Activated CD4-positive, alpha-beta T cell treated with anti-CD3 and anti-CD28 coated beads, Interleukin-2, Interleukin-6, amounts not matched to agents 100 ng/mL and 50 ng/mL, durations not matched to agents 16 hours and 8 hours (primary cell): ENCODE data around the gene ZMIZ1.

Experiments
- DNase-seq: peaks from one replicate; pipeline ENCODE4 v3.0.0-alpha.2; 2020

ZMIZ1 gene

GRCh38 chr10:79254333-79255006 lies 185.7 kb downstream of the ZMIZ1 start:
- no peak for DNase-seq

DNA sequence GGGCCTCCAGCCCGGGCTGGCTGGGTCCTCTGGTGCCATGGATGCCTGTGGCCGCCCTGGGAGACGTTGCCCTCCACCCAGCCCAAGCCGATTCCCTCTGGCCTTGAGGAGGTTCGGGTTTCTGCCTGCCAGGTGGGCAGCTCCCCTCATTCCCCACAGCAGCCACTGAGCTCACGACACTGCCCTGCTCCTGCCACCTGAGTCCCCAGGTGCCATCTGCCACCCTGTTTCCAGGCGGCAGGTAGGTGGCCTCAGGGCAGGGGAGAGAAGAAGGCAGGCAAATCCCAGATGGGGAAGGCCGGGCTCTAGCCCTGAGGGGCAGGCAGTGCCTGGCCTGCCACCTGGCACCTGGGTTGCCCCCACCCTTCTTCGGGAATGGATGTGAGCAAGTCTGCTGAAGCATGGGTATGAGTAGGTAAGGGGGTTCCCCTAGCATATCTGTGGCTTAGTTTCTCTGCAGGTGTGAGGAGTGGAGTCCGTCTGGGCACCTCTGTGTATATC lies 186.3 kb downstream of the ZMIZ1 start:
- DNase-seq, result no peak

GRCh38 chr10:79256264-79256806 lies 187.6 kb downstream of the ZMIZ1 start:
- no peak for DNase-seq

GRCh38 chr10:79258894-79259293 lies 190.1 kb downstream of the ZMIZ1 start:
- no peak for DNase-seq

DNA sequence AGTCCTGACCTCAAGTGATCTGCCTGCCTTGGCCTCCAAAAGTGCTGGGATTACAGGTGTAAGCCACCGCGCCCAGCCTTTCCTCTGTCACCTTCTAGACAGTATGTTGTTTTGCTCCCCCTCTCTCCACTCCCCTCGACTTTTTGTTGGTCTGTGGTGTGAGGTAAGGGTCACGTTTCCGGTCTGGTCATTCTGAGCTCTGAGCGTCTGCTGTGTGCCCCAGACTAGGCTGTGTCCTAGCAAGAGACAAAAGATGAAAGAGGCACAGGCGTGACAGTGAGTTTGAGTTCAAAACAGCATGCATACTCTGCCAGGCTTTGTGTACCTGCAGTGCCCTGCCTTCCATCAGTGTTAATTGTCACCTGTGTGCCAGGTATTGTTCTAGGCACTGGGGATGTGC lies 191.1 kb downstream of the ZMIZ1 start:
- no peak for DNase-seq

DNA sequence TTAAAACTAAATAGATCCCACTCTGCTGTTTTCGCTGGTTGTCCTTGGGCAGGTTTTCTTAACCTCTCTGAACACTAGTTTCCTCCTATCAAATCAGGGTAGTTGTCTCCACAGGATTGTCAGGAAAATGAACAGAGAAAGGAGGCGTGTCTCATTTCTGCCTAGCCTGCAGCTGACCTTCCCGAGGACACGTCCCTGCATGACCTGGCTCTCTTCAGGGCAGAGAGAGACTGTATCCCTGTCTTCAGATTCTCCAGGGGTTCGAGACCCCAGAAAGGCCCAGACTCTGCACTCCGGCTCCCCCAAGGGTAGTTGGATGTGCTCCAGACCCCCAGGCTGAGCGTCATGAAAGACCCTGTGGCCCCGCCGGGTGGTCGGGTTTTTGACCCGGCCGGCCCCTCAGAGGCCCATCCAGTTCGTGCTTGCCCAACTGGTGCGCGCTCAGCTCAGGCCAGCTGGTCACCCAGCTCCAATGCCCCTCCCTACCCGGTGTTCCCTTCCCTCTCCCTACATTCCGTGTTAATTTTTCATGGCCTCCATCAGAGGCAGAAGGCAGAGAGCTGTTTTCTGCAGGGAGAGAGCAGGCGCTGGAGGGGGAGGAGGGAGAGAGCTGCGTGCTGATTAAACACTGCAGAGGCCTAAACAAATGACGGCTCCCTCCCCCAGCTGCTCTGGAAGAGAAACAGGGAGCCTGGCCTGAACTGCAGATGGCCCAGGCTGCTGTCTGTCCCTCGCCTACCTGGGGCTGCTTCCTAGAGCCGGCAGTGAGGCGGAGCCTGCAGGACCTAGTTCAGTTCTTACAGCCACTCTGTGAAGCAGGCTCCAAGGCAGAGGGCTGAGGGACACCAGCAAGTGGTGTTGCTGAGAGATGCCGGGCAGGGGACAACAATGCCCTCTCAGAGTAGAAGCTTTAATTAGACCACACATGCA lies 192.3 kb downstream of the ZMIZ1 start:
- DNase-seq, result no peak

DNA sequence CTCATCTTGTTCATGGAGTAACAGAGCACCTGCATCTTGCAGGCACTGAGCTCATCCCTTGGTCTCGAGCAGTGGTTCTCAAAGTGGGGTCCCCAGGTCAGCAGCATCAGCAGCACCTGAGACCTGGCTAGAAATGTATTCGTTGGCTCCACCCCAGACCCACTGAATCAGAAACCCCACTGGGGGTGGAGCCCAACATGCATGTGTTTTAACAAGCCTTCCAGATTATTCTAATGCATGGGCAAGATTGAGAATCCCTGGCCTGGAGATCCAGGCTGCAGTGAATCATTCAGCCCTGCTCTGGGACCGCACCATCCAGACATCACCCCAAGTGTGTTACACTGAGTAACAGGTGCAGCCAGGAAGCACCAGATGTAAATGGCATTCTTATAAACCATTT lies 193.4 kb downstream of the ZMIZ1 start:
- no peak for DNase-seq

DNA sequence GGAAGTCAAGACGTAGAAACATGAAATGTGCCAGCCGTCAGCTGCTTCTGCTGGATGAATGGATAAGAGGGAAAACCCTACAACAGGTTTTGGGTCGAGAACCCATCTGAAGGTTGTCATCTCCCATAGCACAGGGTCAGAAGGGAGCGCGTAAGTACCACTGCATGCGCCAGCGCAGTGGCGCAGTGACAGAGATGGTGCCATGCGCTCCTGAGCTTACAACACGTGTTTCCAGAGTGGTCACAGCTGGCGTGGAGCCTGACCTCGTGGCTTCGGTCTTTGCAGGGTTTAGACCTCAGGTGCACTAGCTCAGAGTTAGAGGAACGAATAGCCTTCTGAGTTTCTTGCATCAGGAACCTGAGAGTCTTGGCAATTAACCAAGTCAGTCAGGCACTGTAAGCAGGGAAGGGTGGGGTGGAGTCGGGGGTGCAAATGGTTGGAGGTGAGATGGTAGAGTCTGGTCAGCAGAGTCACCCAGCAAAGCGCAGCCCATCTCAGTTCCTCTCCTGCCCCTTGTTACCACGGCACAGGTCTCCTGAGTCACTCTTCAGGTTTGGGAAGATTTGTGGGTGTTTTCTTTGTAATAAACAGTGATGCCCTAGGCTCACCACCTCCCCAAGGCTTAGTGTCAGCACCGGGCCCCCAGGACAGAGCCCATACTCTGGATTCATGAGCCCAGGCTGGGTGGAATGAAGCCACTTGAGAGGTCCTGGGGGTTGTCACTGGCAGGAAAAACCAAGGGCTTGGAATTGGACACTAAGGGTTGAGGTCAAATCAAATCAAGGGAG lies 194.4 kb downstream of the ZMIZ1 start:
- DNase-seq, result no peak

DNA sequence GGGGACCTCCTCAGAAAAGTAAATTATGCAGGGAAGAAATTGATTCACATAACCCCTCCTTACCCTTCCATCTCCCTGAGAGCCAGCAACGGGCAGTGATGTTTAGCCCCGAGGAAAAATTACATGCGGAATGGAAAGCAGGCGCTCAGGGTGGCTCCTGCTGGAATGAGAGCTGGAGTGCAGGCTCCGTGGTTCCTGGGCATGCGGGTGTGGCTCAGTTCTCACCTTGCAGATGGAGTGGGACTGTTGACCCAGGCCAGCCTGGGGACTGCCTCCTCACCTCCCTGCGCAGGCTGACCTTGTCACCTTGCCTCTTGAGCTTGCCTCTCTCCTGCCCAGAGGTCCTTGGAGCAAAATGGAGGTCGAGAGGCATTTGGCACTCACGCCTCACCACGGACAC lies 195.2 kb downstream of the ZMIZ1 start:
- no peak for DNase-seq

- no peak for DNase-seq
These were observed 196.2 kb downstream of the ZMIZ1 start for GRCh38 chr10:79264942-79265341.

- DNase-seq, result peak; percentile 58
These were observed 197.3 kb downstream of the ZMIZ1 start for GRCh38 chr10:79266084-79266483.

GRCh38 chr10:79266543-79267312 lies 198.0 kb downstream of the ZMIZ1 start:
- DNase-seq, result peak; percentile 86

GRCh38 chr10:79267499-79267898 lies 198.7 kb downstream of the ZMIZ1 start:
- no peak for DNase-seq

DNA sequence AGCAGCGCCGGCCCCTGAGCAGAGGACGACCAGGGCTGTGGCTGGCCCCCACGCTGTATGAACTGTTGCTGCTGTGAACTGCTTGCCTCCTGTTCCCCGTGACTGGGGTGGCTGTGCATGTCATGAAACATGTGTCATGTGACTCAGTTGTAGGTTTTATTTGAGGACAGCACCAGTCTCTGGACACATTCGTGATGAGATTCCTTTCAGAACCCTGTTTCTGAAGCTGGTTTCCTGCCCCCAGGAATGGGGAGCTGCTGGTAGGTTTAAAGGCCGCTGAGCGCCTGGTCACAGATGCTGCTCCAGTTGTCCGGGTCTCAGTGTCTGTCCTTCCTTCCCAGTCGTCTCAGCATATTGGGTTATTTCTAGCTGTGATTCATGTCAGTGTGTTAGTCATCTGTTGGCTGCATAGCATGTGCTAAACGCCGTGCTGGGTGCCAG lies 199.4 kb downstream of the ZMIZ1 start:
- no peak for DNase-seq

GRCh38 chr10:79268742-79269141 lies 200.0 kb downstream of the ZMIZ1 start:
- DNase-seq, result no peak

GRCh38 chr10:79269443-79269842 lies 200.7 kb downstream of the ZMIZ1 start:
- no peak for DNase-seq

DNA sequence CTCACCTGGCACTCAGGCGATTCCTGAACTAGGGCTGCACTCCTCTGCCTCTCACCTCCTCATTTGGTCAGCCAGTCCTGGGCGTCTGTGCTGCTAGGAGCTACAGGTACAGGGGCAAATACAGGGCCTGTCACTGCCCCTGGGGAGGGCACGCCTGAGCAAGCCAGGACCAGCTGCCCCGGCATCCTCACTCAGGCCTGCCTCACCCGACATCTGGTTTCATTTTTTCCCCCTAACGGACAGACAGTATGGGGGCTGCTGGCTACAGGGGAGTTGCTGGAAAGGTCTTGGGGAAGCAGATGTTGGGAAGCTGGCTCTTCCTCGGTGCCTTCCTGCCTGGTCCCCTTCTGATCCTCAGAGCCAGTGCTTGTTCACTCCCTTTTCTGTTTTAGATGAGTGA lies 201.2 kb downstream of the ZMIZ1 start:
- no peak for DNase-seq

GRCh38 chr10:79270466-79271246 lies 201.9 kb downstream of the ZMIZ1 start:
- DNase-seq, result no peak

DNA sequence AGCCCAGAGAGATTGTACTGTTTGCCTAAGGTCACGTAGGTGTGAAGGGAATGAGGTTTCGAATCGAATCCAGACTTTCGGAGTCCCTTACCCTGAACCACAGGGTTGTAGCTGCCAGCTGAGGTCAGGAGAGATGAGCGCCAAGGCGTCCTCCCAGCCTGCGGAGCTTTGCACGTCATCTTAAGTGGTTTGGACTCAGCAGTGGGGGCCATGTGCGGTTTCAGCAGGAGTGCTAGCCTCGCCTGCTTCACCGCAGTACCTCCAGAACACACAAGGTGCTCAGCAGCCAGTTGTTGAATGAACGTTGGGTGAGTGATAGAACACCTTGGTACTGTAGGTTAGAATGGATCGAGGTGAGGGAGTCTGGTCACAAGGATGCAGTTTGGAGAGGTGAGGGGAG lies 203.6 kb downstream of the ZMIZ1 start:
- no peak for DNase-seq

DNA sequence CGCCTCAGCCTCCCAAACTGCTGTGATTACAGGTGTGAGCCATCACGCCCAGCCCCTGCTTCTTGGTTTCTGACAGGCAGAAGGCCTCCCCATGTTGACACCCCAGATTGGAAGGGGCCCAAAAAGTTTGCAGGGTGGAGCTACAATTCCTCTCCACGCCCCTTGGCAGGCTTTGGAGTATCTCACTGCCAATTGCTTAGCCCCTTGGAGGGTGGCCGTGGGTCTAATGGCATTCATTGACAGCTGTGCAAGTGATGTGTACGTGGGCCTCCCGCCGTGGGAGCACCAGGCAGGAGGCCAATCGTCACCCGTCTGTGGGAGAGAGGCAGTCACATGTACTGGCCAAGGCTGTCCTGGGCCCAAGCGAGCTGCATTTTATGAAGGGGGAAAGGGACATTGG lies 204.8 kb downstream of the ZMIZ1 start:
- no peak for DNase-seq
